Keratinocyte (primary cell): ENCODE measurements around the gene MIB2. TPM values are rescaled to one million over a fixed set of nuclear protein-coding genes. Genes with fewer than 3 reads are reported as not detected.

Experiments
- DNase-seq: peaks from one replicate; pipeline ENCODE4 v3.0.0-alpha.2; 2011; ENCODE audit warnings: low read depth, missing footprints, low spot score
- FAIRE-seq: peaks from 2 replicates; lab custom pipeline; 2011; peaks lifted over from hg19 to GRCh38; lab: Jason Lieb, UNC
- H2AFZ ChIP-seq: 2 replicates; pipeline ENCODE4 v1.6.0; 2012; ENCODE audit warnings: low read length, control low read depth, inconsistent platforms; ENCODE audit not compliant: control insufficient read depth
- H3K27ac ChIP-seq: 2 replicates; pipeline ENCODE4 v1.5.1; 2011; ENCODE audit warnings: low read length; ENCODE audit not compliant: control insufficient read depth, insufficient read depth
- H3K27me3 ChIP-seq: 3 replicates; pipeline ENCODE4 v1.6.0; 2011; ENCODE audit warnings: low read length; ENCODE audit not compliant: control insufficient read depth, insufficient read depth; ENCODE audit errors: extremely low read depth
- H3K36me3 ChIP-seq, 2 experiments: 2 replicates in 1 of 2; 3 replicates in 1 of 2; pipeline ENCODE4 v1.5.1; 2011; ENCODE audit warnings: low read length in 2 of 2, mild to moderate bottlenecking in 1 of 2; ENCODE audit not compliant: control insufficient read depth in 2 of 2, insufficient read depth in 2 of 2; ENCODE audit errors: extremely low read depth in 1 of 2
- H3K4me1 ChIP-seq: 3 replicates; pipeline ENCODE4 v1.5.1; 2011; ENCODE audit warnings: low read length; ENCODE audit not compliant: control insufficient read depth, insufficient read depth; ENCODE audit errors: extremely low read depth
- H3K4me2 ChIP-seq: 3 replicates; pipeline ENCODE4 v1.6.0; 2011; ENCODE audit warnings: low read depth, low read length; ENCODE audit not compliant: control insufficient read depth, insufficient read depth; ENCODE audit errors: extremely low read depth
- H3K4me3 ChIP-seq, 3 experiments: fragments of 200-600 bp in 1 of 3; sonication (generic) in 1 of 3; 2 replicates in 2 of 3; 3 replicates in 1 of 3; pipeline ENCODE4 v1.5.1; 2011 to 2016; ENCODE audit warnings: low read length in 3 of 3, mild to moderate bottlenecking in 3 of 3, control low read depth in 2 of 3, inconsistent platforms in 1 of 3, low read depth in 1 of 3, mixed read lengths in 1 of 3, mixed run types in 1 of 3, moderate library complexity in 1 of 3; ENCODE audit not compliant: control insufficient read depth in 2 of 3, insufficient read depth in 2 of 3; ENCODE audit errors: extremely low read depth in 1 of 3
- H3K79me2 ChIP-seq: 2 replicates; pipeline ENCODE4 v1.6.0; 2012; ENCODE audit warnings: low read length; ENCODE audit not compliant: control insufficient read depth, insufficient read depth
- H3K9ac ChIP-seq: 3 replicates; pipeline ENCODE4 v1.6.0; 2011; ENCODE audit warnings: low read length; ENCODE audit not compliant: control insufficient read depth, insufficient read depth; ENCODE audit errors: extremely low read depth
- H3K9me1 ChIP-seq: 3 replicates; pipeline ENCODE4 v1.6.0; 2011; ENCODE audit warnings: low read length; ENCODE audit not compliant: control insufficient read depth, insufficient read depth; ENCODE audit errors: extremely low read depth
- H3K9me3 ChIP-seq: 2 replicates; pipeline ENCODE4 v1.5.1; 2012; ENCODE audit warnings: low read depth, low read length; ENCODE audit not compliant: control insufficient read depth
- H4K20me1 ChIP-seq: 3 replicates; pipeline ENCODE4 v1.6.0; 2011; ENCODE audit warnings: low read length; ENCODE audit not compliant: control insufficient read depth, insufficient read depth; ENCODE audit errors: extremely low read depth
- CTCF ChIP-seq, 3 experiments: IDR thresholded peaks in 1 of 3; conservative IDR thresholded peaks in 1 of 3; optimal IDR thresholded peaks in 1 of 3; 2 replicates in 2 of 3; 3 replicates in 1 of 3; pipeline versions ENCODE3 to v1.5.1; 2011; ENCODE audit warnings: low read length in 3 of 3, mild to moderate bottlenecking in 3 of 3, moderate library complexity in 2 of 3, control low read depth in 1 of 3, inconsistent platforms in 1 of 3; ENCODE audit not compliant: insufficient read depth in 2 of 3; ENCODE audit errors: extremely low read depth in 1 of 3
- EZH2 ChIP-seq: IDR thresholded peaks from one replicate; pipeline ENCODE4 v1.6.1; 2012; ENCODE audit warnings: inconsistent platforms, mild to moderate bottlenecking, low read length, moderate library complexity
- dilution Hi-C: fragments of 300-500 bp; cut with MboI; formaldehyde crosslinking; loops from one replicate; pipeline ENCODE4 v1.7.0; 2020; ENCODE audit warnings: low sequenced_read_pairs; ENCODE audit not compliant: extremely low pct_ligation_motif_present
- polyA plus RNA-seq, 5 experiments: library from polyadenylated mRNA; depleted of rRNA in 3 of 5; stranded (reverse) in 3 of 5; stranded (forward) in 1 of 5; unstranded in 1 of 5; fragments of >200 nt; gene quantifications; 1 replicate in 1 of 5; 2 replicates in 3 of 5; 3 replicates in 1 of 5; pipeline versions ENCODE4 v1.2.1 to v1.2.3, GENCODE V29; 2011 to 2012; ENCODE audit warnings: missing spikeins in 2 of 5, low read depth in 1 of 5, low replicate concordance in 1 of 5

Gene MIB2
- polyA plus RNA-seq, 1 donor (not counting 4 experiments of a cell fraction or from before 2014, with no cell fraction given): 13.9 TPM

GRCh38 chr1:1666526-1666925 lies 51.2 kb downstream of the MIB2 start:
- no peak overlapping the region for H2AFZ ChIP-seq
- no peaks in the 10 kb centered on the region for H3K9me1 ChIP-seq
- DNase-seq: no peak
- no peak overlapping the region for H3K4me3 ChIP-seq
- no peaks in the 10 kb centered on the region for H3K79me2 ChIP-seq
- no peak for FAIRE-seq
- no peaks in the 10 kb centered on the region for H3K4me1 ChIP-seq
- no peaks in the 10 kb centered on the region for H3K27me3 ChIP-seq
- dilution Hi-C loops: no loop called here
- no peak for TF ChIP-seq CTCF (optimal IDR thresholded peaks at IDR 0.05 in 1 of 3, IDR thresholded peaks at IDR 0.05 in 1 of 3, conservative IDR thresholded peaks at IDR 0.05 in 1 of 3; ENCODE audit: extremely low read depth in 1 of 3, insufficient read depth in 2 of 3, low read length in 3 of 3)
- TF ChIP-seq EZH2: no peak
- no peaks in the 10 kb centered on the region for H4K20me1 ChIP-seq
- no peak overlapping the region for H3K9ac ChIP-seq
- no peaks in the 10 kb centered on the region for H3K9me3 ChIP-seq
- no peak overlapping the region for H3K27ac ChIP-seq
- peaks cover 10 to 13% of the 10 kb centered on the region in 2 experiments for H3K36me3 ChIP-seq
- H3K4me2 ChIP-seq: no peak overlapping the region

GRCh38 chr1:1669468-1670440 lies 54.5 kb downstream of the MIB2 start:
- Histone ChIP-seq H3K4me2 (no peak overlapping the region), H3K27me3 (no peaks in the 10 kb centered on the region), H3K79me2 (no peaks in the 10 kb centered on the region), H3K9me1 (no peaks in the 10 kb centered on the region), H3K9me3 (no peaks in the 10 kb centered on the region), H3K27ac (no peak overlapping the region), H3K9ac (no peak overlapping the region), H3K36me3 (peaks cover 10 to 13% of the 10 kb centered on the region in 2 experiments), H4K20me1 (no peaks in the 10 kb centered on the region), H2AFZ (no peak overlapping the region), H3K4me1 (no peaks in the 10 kb centered on the region), H3K4me3 (no peak overlapping the region)
- TF ChIP-seq EZH2 (no peak), CTCF (optimal IDR thresholded peaks at IDR 0.05 in 1 of 3, IDR thresholded peaks at IDR 0.05 in 1 of 3, conservative IDR thresholded peaks at IDR 0.05 in 1 of 3; ENCODE audit: extremely low read depth in 1 of 3, insufficient read depth in 2 of 3, low read length in 3 of 3) (no peak)
- dilution Hi-C loops: no loop called here
- DNase-seq (no peak), FAIRE-seq (no peak)
